ENCODE measurements around the gene CCDC81. TPM values are rescaled to one million over a fixed set of nuclear protein-coding genes. Genes with fewer than 3 reads are reported as not detected.

The CCDC81 gene
- total RNA-seq, 2 donors from 2014 or later: 2.0 to 21.4 TPM

GRCh38 chr11:86469491-86470388 is 95.1 kb downstream of the CCDC81 start:
- Histone ChIP-seq H3K27me3 (replicated peaks; ENCODE audit: insufficient read depth) (no peaks in the 10 kb centered on the region), H3K27ac (peak overlapping the region in 1 of 2 donors; percentile 11), H3K4me1 (ENCODE audit: control insufficient read depth in 1 of 2, low read depth in 2 of 2) (peaks cover 12 to 20% of the 10 kb centered on the region in 2 donors), H3K36me3 (no peaks in the 10 kb centered on the region), H3K9me3 (no peaks in the 10 kb centered on the region), H3K4me3 (no peak overlapping the region)
- ATAC-seq (ENCODE audit: insufficient number of reproducible peaks, low FRiP score, low read depth) (no peak), DNase-seq (ENCODE audit: low spot score) (no peak)
- no peak for TF ChIP-seq CTCF (IDR thresholded peaks at IDR 0.05)

Other genes starting within 250 kb of the CCDC81 start
- 10 to 100 TPM; 19.0 to 22.4 TPM for gene EED, start 130.1 kb upstream of the CCDC81 start, total RNA-seq
- gene HIKESHI, start 72.6 kb upstream of the CCDC81 start, total RNA-seq: 10 to 100 TPM; 36.7 to 39.5 TPM